NB4 (cell line): Measurements from ENCODE around the gene LRPPRC.

Source experiments
- CTCF ChIP-seq: IDR thresholded peaks from one replicate; pipeline ENCODE4 v1.5.1; 2012; ENCODE audit warnings: low read depth, low read length
- MYC ChIP-seq: IDR thresholded peaks from 2 replicates; pipeline ENCODE4 v1.6.1; 2011; ENCODE audit warnings: low read depth, low read length
- POLR2A ChIP-seq: IDR thresholded peaks from 2 replicates; pipeline ENCODE4 v1.6.1; 2011; ENCODE audit warnings: mild to moderate bottlenecking; ENCODE audit not compliant: insufficient read length; ENCODE audit errors: extremely low read depth

GRCh38 chr2:43837831-43838559 is 157.8 kb downstream of the LRPPRC start:
- TF ChIP-seq CTCF (no peak), POLR2A (no peak), MYC (no peak)
